OCI-LY1 (cell line): ENCODE data around the gene CFAP52.
A peak's percentile ranks its signal among the peaks of the same experiment; 100 is the strongest.
"Not testable (repeated sequence)": the region's sequence is repeated elsewhere in the genome, so short reads cannot be mapped to it uniquely, and the experiment has no call there.

Source experiments
- H2AFZ ChIP-seq: fragments of 200-600 bp; sonication (generic), shearing (Covaris generic); 2 replicates; pipeline ENCODE4 v1.6.0; 2014; ENCODE audit warnings: antibody characterized with exemption, mild to moderate bottlenecking, low read length
- H3F3A ChIP-seq: fragments of 200-600 bp; sonication (generic), shearing (Covaris generic); 2 replicates; pipeline ENCODE4 v1.6.0; 2014; ENCODE audit warnings: mild to moderate bottlenecking, antibody characterized with exemption, low read length, moderate library complexity; ENCODE audit not compliant: insufficient read depth
- H3K27ac ChIP-seq: fragments of 200-600 bp; sonication (generic); 2 replicates; pipeline ENCODE4 v1.5.1; 2014; ENCODE audit warnings: low read length, mixed run types, mild to moderate bottlenecking, low read depth; ENCODE audit not compliant: poor library complexity, severe bottlenecking
- H3K27me3 ChIP-seq: fragments of 200-600 bp; sonication (generic); 2 replicates; pipeline ENCODE4 v1.6.0; 2014; ENCODE audit warnings: antibody characterized with exemption, mild to moderate bottlenecking, low read length, moderate library complexity; ENCODE audit not compliant: insufficient read depth
- H3K36me3 ChIP-seq: fragments of 200-600 bp; sonication (generic); 2 replicates; pipeline ENCODE4 v1.6.1; 2014; ENCODE audit warnings: mild to moderate bottlenecking, antibody characterized with exemption, low read length, moderate library complexity, mixed read lengths; ENCODE audit not compliant: insufficient read depth
- H3K4me1 ChIP-seq: fragments of 200-600 bp; sonication (generic); 2 replicates; pipeline ENCODE4 v1.5.1; 2014; ENCODE audit warnings: mild to moderate bottlenecking, low read length, moderate library complexity; ENCODE audit not compliant: insufficient read depth, severe bottlenecking
- H3K4me2 ChIP-seq: fragments of 200-600 bp; sonication (generic), shearing (Covaris generic); 2 replicates; pipeline ENCODE4 v1.6.1; 2014; ENCODE audit warnings: low read length
- H3K4me3 ChIP-seq: fragments of 200-600 bp; sonication (generic); 2 replicates; pipeline ENCODE4 v1.5.1; 2014; ENCODE audit warnings: low read length, low read depth, mild to moderate bottlenecking, mixed read lengths; ENCODE audit not compliant: poor library complexity, severe bottlenecking
- H3K79me2 ChIP-seq: fragments of 200-600 bp; shearing (Covaris generic); 2 replicates; pipeline ENCODE4 v1.6.1; 2016; ENCODE audit warnings: mixed run types, low read length, mixed read lengths; ENCODE audit not compliant: insufficient read depth
- H3K9ac ChIP-seq: fragments of 200-600 bp; sonication (generic), shearing (Covaris generic); 2 replicates; pipeline ENCODE4 v1.6.1; 2014; ENCODE audit warnings: mild to moderate bottlenecking, low read length, mixed read lengths
- H3K9me2 ChIP-seq: fragments of 200-600 bp; sonication (generic), shearing (Covaris generic); 2 replicates; pipeline ENCODE4 v1.6.1; 2014; ENCODE audit warnings: low read depth, mild to moderate bottlenecking, low read length, mixed read lengths
- H3K9me3 ChIP-seq: fragments of 200-600 bp; shearing (Covaris generic); 2 replicates; pipeline ENCODE4 v1.6.1; 2014; ENCODE audit warnings: low read length, mixed read lengths
- H4K20me1 ChIP-seq: fragments of 200-600 bp; sonication (generic), shearing (Covaris generic); 2 replicates; pipeline ENCODE4 v1.6.0; 2016; ENCODE audit warnings: mild to moderate bottlenecking, low read length; ENCODE audit not compliant: insufficient read depth
- EZH2 ChIP-seq: fragments of 200-600 bp; sonication (generic), shearing (Covaris generic); IDR thresholded peaks from 2 replicates; pipeline ENCODE4 v1.8.0; 2017; ENCODE audit warnings: borderline replicate concordance, mixed run types, mild to moderate bottlenecking, antibody characterized with exemption, low read length, moderate library complexity, mixed read lengths
- TF ChIP-seq, protein P1 (sequence below): fragments of 200-600 bp; sonication (generic), shearing (Covaris generic); IDR thresholded peaks from 2 replicates; pipeline ENCODE4 v1.5.1; 2017; ENCODE audit warnings: mild to moderate bottlenecking, antibody characterized with exemption, low read length, moderate library complexity, mixed read lengths

The CFAP52 gene

DNA sequence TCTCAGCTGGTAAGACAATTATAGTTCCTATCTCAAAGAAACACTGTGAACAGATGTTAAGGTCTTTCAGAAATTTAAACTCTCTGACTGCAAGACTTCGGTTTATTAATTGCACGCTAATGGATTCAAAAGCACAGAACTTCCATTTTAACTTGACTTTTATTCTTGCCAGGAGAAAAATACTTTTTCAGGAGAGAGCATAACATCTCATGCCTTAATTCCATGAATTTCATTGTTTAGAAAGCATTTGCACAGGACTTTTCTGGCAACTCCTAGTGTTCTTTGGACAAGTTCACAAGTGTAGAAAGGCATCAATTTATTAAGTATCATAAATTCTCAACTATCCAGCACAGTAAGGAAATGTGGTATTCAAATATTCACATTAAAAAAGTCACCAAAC, 23.3 kb upstream of the CFAP52 start:
- Histone ChIP-seq H3K4me2 (no peak overlapping the region), H3K4me3 (no peak overlapping the region), H3K9me2 (no peaks in the 10 kb centered on the region), H2AFZ (no peak overlapping the region), H3K79me2 (no peaks in the 10 kb centered on the region), H3K27me3 (no peaks in the 10 kb centered on the region), H3K27ac (no peak overlapping the region), H3K36me3 (no peaks in the 10 kb centered on the region), H4K20me1 (no peaks in the 10 kb centered on the region), H3K4me1 (no peaks in the 10 kb centered on the region), H3F3A (no peaks in the 10 kb centered on the region), H3K9me3 (no peaks in the 10 kb centered on the region), H3K9ac (no peak overlapping the region)
- TF ChIP-seq, protein P1, sequence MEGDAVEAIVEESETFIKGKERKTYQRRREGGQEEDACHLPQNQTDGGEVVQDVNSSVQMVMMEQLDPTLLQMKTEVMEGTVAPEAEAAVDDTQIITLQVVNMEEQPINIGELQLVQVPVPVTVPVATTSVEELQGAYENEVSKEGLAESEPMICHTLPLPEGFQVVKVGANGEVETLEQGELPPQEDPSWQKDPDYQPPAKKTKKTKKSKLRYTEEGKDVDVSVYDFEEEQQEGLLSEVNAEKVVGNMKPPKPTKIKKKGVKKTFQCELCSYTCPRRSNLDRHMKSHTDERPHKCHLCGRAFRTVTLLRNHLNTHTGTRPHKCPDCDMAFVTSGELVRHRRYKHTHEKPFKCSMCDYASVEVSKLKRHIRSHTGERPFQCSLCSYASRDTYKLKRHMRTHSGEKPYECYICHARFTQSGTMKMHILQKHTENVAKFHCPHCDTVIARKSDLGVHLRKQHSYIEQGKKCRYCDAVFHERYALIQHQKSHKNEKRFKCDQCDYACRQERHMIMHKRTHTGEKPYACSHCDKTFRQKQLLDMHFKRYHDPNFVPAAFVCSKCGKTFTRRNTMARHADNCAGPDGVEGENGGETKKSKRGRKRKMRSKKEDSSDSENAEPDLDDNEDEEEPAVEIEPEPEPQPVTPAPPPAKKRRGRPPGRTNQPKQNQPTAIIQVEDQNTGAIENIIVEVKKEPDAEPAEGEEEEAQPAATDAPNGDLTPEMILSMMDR, result no peak

DNA sequence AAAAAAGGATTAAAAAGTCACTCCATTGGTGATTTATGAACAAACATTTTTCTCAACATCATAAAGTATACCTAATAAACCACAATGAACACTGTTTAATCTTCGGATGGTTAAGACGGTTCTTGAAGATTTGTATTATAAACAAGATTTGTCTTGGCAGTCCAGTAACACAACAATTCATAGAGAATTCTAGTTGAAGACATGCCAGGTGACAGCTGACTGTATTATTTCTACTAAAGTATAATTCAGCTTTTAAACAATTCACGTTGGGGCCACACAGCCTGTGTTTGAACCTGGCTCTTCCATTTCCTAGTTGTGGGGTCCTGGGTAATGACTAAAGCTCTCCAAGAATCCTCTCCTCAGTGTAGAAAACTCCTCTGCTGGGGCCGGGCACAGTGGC, 22.8 kb upstream of the CFAP52 start:
- H3F3A ChIP-seq, result no peaks in the 10 kb centered on the region
- no peak overlapping the region for H2AFZ ChIP-seq
- H3K79me2 ChIP-seq, result no peaks in the 10 kb centered on the region
- H3K4me3 ChIP-seq, result no peak overlapping the region
- H3K4me2 ChIP-seq, result no peak overlapping the region
- H4K20me1 ChIP-seq, result no peaks in the 10 kb centered on the region
- H3K9ac ChIP-seq, result no peak overlapping the region
- H3K36me3 ChIP-seq, result no peaks in the 10 kb centered on the region
- no peaks in the 10 kb centered on the region for H3K9me3 ChIP-seq
- no peaks in the 10 kb centered on the region for H3K9me2 ChIP-seq
- no peak for TF ChIP-seq EZH2
- TF ChIP-seq, protein P1, result no peak
- H3K4me1 ChIP-seq, result no peaks in the 10 kb centered on the region
- H3K27me3 ChIP-seq, result no peaks in the 10 kb centered on the region
- H3K27ac ChIP-seq, result no peak overlapping the region

DNA sequence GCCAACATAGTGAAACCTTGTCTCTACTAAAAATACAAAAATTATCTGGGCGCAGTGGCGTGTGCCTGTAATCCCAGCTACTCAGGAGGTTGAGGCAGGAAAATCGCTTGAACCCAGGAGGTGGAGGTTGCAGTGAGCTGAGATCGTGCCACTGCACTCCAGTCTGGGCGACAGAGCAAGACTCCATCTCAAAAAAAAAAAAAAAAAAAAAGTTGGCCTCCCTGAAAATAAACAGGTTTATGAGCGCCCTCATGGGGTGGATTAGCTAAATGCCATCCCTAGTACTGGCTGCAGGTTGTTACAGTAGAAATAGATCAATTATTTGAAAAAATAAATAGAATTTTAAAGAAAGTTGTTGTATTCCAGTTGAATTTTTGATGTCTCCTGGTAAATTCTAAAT, 21.7 kb upstream of the CFAP52 start:
- H3K9me2 ChIP-seq, H4K20me1 ChIP-seq, H3K4me2 ChIP-seq, H3K79me2 ChIP-seq, H3K9me3 ChIP-seq, H3K27me3 ChIP-seq, H3F3A ChIP-seq, H3K9ac ChIP-seq, H3K4me1 ChIP-seq, H3K4me3 ChIP-seq, H3K36me3 ChIP-seq, H3K27ac ChIP-seq, H2AFZ ChIP-seq: not testable (repeated sequence)
- TF ChIP-seq, protein P1, result peak; percentile 39
